GM19025 (cell line): ENCODE data around the gene TELO2.

Experiments
- ATAC-seq: cut with Tn5 transposase; IDR thresholded peaks from one replicate; pipeline ENCODE4 v1.9.1; 2021; ENCODE audit warnings: mild to moderate bottlenecking, low read depth, moderate library complexity; ENCODE audit not compliant: unreplicated experiment

TELO2 gene

GRCh38 chr16:1495889-1496262 lies 2.7 kb downstream of the TELO2 start:
- ATAC-seq = no peak

- no peak for ATAC-seq
Measured at GRCh38 chr16:1496464-1496863, 3.3 kb downstream of the TELO2 start.

GRCh38 chr16:1497014-1497598 lies 3.9 kb downstream of the TELO2 start:
- no peak for ATAC-seq

GRCh38 chr16:1498899-1499676 lies 5.9 kb downstream of the TELO2 start:
- ATAC-seq = no peak

- ATAC-seq = no peak
Measured at GRCh38 chr16:1499756-1500464, 6.8 kb downstream of the TELO2 start.

- no peak for ATAC-seq
Measured at GRCh38 chr16:1500465-1501150, 7.4 kb downstream of the TELO2 start.

GRCh38 chr16:1501630-1502029 lies 8.5 kb downstream of the TELO2 start:
- ATAC-seq = no peak

GRCh38 chr16:1502092-1503004 lies 9.2 kb downstream of the TELO2 start:
- no peak for ATAC-seq

- ATAC-seq = no peak
Measured at GRCh38 chr16:1503110-1503955, 10.2 kb downstream of the TELO2 start.

GRCh38 chr16:1505073-1505844 lies 12.1 kb downstream of the TELO2 start:
- no peak for ATAC-seq

- ATAC-seq = no peak
Measured at GRCh38 chr16:1505912-1506311, 12.8 kb downstream of the TELO2 start.

- ATAC-seq = no peak
Measured at GRCh38 chr16:1506494-1507213, 13.5 kb downstream of the TELO2 start.

GRCh38 chr16:1508494-1509187 lies 15.5 kb downstream of the TELO2 start:
- ATAC-seq = no peak

- no peak for ATAC-seq
Measured at GRCh38 chr16:1509307-1510221, 16.4 kb downstream of the TELO2 start.

- no peak for ATAC-seq
Measured at GRCh38 chr16:1510272-1510671, 17.1 kb downstream of the TELO2 start.

- ATAC-seq = no peak
Measured at GRCh38 chr16:1510941-1511351, 17.8 kb downstream of the TELO2 start.
